Progenitor cell of endocrine pancreas (in vitro differentiated cells): ENCODE results near the gene FSTL4. TPM values are rescaled to one million over a fixed set of nuclear protein-coding genes. Genes with fewer than 3 reads are reported as not detected.

Source experiments
- DNase-seq: peaks from one replicate; pipeline ENCODE4 v3.0.0; 2021; ENCODE audit warnings: low spot score; ENCODE audit not compliant: unreplicated experiment
- H3K27ac Mint-ChIP-seq: 2 replicates; pipeline ENCODE4 v1.8.0; 2021; ENCODE audit warnings: mild to moderate bottlenecking, moderate library complexity, mixed read lengths
- H3K27me3 Mint-ChIP-seq: 2 replicates; pipeline ENCODE4 v1.8.0; 2021; ENCODE audit warnings: mixed read lengths
- H3K36me3 Mint-ChIP-seq: 2 replicates; pipeline ENCODE4 v1.8.0; 2022; ENCODE audit warnings: mixed read lengths; ENCODE audit not compliant: insufficient read depth
- H3K4me1 Mint-ChIP-seq: 2 replicates; pipeline ENCODE4 v1.8.0; 2021; ENCODE audit warnings: low read depth, mixed read lengths
- H3K4me3 Mint-ChIP-seq: 2 replicates; pipeline ENCODE4 v1.8.0; 2021; ENCODE audit warnings: low read depth, mild to moderate bottlenecking, moderate library complexity, mixed read lengths
- H3K9me3 Mint-ChIP-seq: 2 replicates; pipeline ENCODE4 v1.8.0; 2021; ENCODE audit warnings: low read depth, mixed read lengths
- total RNA-seq: library from RNA; stranded (reverse); gene quantifications from 2 replicates; pipeline ENCODE4 v1.2.1, GENCODE V29; 2021
- TF ChIP-seq, protein P1 (sequence below): fragments of 200-600 bp; sonication (generic); IDR thresholded peaks from one replicate; pipeline ENCODE4 v1.5.0; 2021; ENCODE audit warnings: antibody characterized with exemption, mild to moderate bottlenecking; ENCODE audit not compliant: unreplicated experiment

The FSTL4 gene
- total RNA-seq, 1 donor from 2014 or later, result 2.4 TPM

DNA sequence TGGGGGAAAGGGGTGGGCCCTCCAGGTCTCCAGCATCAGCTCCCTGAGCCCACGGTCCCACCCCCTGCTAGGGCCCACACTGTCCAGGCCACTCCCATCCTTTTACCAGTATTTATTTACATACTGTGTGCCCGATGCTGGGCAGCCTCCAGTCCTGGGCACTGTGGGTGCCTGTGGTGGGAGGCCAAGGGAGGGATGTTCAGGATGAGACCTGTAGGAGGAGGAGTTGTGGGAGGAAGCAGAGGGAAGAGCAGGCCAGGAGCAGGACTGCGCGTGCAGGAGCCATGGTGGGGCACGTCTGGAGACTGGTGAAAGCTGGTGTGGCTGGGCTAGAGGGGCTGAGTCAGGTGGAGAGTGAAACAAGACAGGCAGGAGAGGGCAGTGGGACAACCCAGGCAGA is 293.1 kb downstream of the FSTL4 start:
- Mint-ChIP-seq H3K27ac (no peak overlapping the region), H3K4me1 (peaks cover 10% of the 10 kb centered on the region), H3K27me3 (no peaks in the 10 kb centered on the region), H3K36me3 (no peaks in the 10 kb centered on the region), H3K9me3 (no peaks in the 10 kb centered on the region), H3K4me3 (no peak overlapping the region)
- TF ChIP-seq, protein P1, sequence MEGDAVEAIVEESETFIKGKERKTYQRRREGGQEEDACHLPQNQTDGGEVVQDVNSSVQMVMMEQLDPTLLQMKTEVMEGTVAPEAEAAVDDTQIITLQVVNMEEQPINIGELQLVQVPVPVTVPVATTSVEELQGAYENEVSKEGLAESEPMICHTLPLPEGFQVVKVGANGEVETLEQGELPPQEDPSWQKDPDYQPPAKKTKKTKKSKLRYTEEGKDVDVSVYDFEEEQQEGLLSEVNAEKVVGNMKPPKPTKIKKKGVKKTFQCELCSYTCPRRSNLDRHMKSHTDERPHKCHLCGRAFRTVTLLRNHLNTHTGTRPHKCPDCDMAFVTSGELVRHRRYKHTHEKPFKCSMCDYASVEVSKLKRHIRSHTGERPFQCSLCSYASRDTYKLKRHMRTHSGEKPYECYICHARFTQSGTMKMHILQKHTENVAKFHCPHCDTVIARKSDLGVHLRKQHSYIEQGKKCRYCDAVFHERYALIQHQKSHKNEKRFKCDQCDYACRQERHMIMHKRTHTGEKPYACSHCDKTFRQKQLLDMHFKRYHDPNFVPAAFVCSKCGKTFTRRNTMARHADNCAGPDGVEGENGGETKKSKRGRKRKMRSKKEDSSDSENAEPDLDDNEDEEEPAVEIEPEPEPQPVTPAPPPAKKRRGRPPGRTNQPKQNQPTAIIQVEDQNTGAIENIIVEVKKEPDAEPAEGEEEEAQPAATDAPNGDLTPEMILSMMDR, result no peak
- no peak for DNase-seq

DNA sequence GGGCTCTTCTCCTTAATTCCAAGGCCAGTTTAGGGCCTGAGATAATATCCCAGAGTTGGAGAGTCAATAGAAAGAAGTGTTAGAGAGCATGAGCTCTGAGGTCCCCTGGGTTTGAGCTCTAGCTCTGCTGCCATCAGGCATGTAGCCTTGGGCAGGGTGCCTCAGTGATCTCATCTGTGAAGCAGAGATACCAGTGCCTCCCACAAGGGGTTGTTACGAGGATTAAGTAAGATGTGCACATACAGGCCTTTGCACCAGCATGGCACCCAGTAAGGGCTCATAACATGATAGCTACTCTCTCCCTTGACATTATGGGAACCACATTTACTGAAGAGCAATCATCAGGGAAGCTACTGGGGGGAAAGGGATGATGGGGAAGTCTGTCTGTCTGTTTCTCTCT is 294.8 kb downstream of the FSTL4 start:
- H3K9me3 Mint-ChIP-seq, result no peaks in the 10 kb centered on the region
- H3K27me3 Mint-ChIP-seq, result peaks cover under 1% of the 10 kb centered on the region
- TF ChIP-seq, protein P1, result no peak
- H3K4me1 Mint-ChIP-seq, result peaks cover 10% of the 10 kb centered on the region
- no peak overlapping the region for H3K4me3 Mint-ChIP-seq
- H3K36me3 Mint-ChIP-seq, result no peaks in the 10 kb centered on the region
- no peak for DNase-seq
- no peak overlapping the region for H3K27ac Mint-ChIP-seq

DNA sequence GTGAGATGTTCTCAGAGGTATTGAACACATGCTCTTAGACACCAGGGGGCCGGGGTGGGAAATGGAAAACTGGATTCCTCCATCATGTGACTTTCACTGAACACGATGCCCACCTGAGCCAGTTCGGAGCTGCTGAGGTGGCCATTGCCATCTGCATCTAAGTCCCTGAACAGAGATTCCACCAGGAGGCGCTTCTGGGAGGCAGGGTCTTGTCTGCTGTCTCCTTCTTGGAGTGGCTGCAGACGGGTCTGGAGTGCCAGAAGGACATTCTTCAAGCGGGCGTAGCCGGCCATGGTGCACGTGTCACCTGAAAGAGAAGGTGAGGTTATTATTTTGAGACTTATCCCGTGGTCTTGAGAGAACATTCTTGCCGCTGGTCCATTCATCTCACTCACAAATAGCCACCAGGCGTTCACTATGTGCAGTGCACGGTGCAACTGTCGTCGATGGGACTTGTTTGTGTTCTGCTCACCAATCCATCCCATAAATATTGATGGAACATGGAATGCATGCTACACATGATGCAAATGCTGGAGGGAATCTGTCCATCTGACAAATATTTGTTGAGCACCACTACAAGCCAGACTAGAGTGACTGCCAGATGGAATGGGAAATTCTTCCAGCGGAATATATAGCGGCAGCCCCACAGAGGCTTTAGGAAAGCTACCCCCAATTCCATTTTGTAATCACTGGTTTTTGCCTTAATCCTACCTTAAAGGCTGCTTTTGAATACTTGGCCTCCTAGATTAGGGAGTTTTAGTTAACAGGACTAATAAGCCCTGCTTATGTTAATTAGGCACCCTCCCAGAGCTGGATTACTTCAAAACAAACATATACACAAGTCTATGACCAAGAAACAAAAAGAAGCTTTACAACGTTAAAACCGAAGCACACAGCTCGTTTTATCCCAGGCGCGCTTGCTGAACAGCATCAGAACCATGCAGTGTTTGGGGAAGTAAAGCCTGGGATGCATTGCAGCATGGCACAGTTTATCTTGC is 295.7 kb downstream of the FSTL4 start:
- Mint-ChIP-seq H3K27me3 (peaks cover 3% of the 10 kb centered on the region), H3K27ac (no peak overlapping the region), H3K36me3 (no peaks in the 10 kb centered on the region), H3K9me3 (no peaks in the 10 kb centered on the region), H3K4me3 (no peak overlapping the region), H3K4me1 (peaks cover 10% of the 10 kb centered on the region)
- DNase-seq, result no peak
- TF ChIP-seq, protein P1, result peak; percentile 29

DNA sequence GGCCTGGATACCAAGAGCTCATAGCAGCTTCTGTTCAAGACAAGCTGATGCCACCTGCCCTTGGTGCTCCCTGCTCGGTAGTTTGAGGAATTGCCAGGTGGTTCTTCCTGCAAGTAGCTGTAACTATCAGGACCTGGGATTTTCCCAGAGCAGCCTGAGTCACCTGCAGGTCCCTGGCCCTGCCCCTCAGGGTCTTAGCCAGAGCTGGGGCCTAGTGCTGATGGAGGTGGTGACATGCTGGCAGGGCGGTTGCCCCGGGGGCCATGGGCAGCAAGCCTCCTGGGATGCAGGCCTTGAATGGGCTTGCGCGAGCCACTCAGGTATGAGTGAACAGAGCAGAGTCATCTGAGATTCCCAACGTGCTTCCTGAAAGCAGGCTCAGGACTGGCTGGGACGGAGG is 298.3 kb downstream of the FSTL4 start:
- no peaks in the 10 kb centered on the region for H3K9me3 Mint-ChIP-seq
- H3K4me3 Mint-ChIP-seq, result no peak overlapping the region
- H3K36me3 Mint-ChIP-seq, result no peaks in the 10 kb centered on the region
- peaks cover 11% of the 10 kb centered on the region for H3K4me1 Mint-ChIP-seq
- H3K27me3 Mint-ChIP-seq, result peaks cover 3% of the 10 kb centered on the region
- TF ChIP-seq, protein P1, result no peak
- no peak overlapping the region for H3K27ac Mint-ChIP-seq
- no peak for DNase-seq

DNA sequence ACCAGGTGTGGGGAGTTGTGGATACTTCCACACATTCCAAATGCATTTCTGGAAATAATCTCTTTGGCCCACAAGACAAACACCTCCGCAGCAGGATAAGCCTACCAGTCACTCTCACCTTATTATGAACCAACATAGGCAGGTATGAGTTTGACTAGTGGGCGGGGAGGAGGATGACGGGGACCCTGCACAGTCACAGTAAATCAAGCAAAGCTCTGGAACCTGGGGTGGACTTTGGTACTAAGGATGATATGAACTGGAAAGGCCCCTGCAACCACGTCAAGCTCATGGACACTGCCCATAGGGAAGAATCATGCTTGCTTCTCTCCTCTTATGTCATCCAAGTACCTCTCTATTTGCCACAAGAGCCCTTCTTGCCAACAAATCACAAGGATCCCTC is 301.2 kb downstream of the FSTL4 start:
- TF ChIP-seq, protein P1, result no peak
- peaks cover 3% of the 10 kb centered on the region for H3K27me3 Mint-ChIP-seq
- H3K4me1 Mint-ChIP-seq, result peaks cover 1% of the 10 kb centered on the region
- no peaks in the 10 kb centered on the region for H3K36me3 Mint-ChIP-seq
- H3K27ac Mint-ChIP-seq, result no peak overlapping the region
- no peak overlapping the region for H3K4me3 Mint-ChIP-seq
- no peaks in the 10 kb centered on the region for H3K9me3 Mint-ChIP-seq
- DNase-seq, result no peak
